HG03060 (cell line): ENCODE results near the gene GBP3.
"Not testable (repeated sequence)": the region's sequence is repeated elsewhere in the genome, so short reads cannot be mapped to it uniquely, and the experiment has no call there.

ENCODE experiments used
- ATAC-seq: cut with Tn5 transposase; IDR thresholded peaks from one replicate; pipeline ENCODE4 v1.9.1; 2021; ENCODE audit warnings: low read depth, moderate number of reproducible peaks; ENCODE audit not compliant: unreplicated experiment

The GBP3 gene

DNA sequence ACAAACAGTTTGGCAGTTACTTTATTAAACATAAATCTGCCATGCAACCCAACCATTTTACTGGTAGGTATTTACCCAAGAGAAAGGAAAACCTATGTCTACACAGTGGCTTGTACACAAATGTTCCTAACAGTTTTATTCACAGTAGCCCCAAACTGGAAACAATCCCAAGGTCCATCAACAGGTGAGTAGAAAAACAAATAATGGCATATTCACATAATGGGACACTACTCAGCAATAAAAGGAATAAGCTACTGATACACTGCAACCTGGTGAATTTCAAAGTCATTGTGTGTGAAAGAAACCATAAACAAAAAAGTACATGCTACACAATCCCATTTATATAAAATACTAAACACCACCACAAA lies 42.9 kb downstream of the GBP3 start:
- ATAC-seq, result no peak

DNA sequence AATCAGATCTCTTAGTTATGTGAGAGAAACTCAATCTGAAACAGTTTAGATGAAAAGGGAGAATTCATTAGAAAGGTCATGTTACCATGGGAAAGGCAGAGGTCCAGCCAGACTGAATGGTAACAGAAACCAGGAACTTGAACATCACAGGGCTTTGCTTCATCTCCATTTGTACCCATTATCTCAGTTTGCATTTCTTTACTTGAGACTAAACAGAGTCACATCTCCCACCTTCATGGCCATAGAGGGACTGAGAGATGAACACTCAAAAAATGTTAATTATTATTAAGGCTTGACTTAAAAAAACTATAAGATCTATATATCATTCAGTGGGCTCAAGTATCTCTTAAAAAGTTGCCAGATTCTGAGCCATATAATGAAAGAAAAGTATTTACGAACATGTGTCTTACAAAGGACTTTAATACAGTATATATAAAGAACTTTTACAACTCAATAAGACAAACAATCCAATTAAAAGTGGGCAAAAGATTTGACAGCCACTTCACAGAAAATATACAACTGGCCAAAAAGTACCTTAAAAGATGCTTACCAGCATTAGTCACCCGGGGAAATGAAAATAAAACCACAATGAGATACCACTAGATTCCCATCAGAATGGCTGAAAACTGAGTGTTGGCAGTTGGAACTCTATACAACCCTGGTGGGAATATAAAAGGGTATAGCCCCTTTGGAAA lies 43.5 kb downstream of the GBP3 start:
- ATAC-seq, result no peak

DNA sequence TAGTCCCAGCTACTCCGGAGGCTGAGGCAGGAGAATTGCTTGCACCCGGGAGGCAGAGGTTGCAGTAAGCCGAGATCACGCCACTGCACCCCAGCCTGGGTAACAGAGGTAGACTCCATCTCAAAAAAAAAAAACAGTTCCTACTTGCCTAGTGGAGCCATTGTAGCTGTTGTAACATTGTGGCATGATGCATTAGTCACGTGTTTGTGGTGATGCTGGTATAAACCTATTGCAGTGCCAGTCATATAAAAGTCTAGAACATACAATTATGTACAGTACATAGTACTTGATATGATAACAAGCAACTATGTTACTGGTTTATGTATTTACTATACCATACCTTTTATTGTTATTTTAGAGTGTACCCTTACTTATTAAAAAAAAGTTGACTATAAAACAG lies 46.4 kb downstream of the GBP3 start:
- no peak for ATAC-seq

- ATAC-seq, result not testable (repeated sequence)
Measured at GRCh38 chr1:88974616-88975172, 48.0 kb downstream of the GBP3 start.

- no peak for ATAC-seq
Measured at GRCh38 chr1:88973520-88974137, 49.0 kb downstream of the GBP3 start.

GRCh38 chr1:88961647-88962275 lies 60.9 kb downstream of the GBP3 start:
- no peak for ATAC-seq

- no peak for ATAC-seq
Measured at GRCh38 chr1:88961081-88961480, 61.6 kb downstream of the GBP3 start.
